ENCODE data around the gene CEP350. TPM values are rescaled to one million over a fixed set of nuclear protein-coding genes. Genes with fewer than 3 reads are reported as not detected.
A peak's percentile ranks its signal among the peaks of the same experiment; 100 is the strongest.

Gene CEP350
- total RNA-seq, 1 donor from 2014 or later, result 31.1 TPM

GRCh38 chr1:180071759-180072158 lies 117.1 kb downstream of the CEP350 start:
- no peak overlapping the region for H3K4me3 ChIP-seq (ENCODE audit: low read depth, low read length)
- no peak for TF ChIP-seq CTCF (IDR thresholded peaks at IDR 0.05; ENCODE audit: insufficient read depth, low read length, severe bottlenecking)
- H3K36me3 ChIP-seq (ENCODE audit: control insufficient read depth, insufficient read depth, low read length), result no peaks in the 10 kb centered on the region
- FAIRE-seq (no peak), DNase-seq (ENCODE audit: low read depth) (no peak)
- H3K27me3 ChIP-seq (ENCODE audit: control insufficient read depth, insufficient read depth, low read length), result no peaks in the 10 kb centered on the region

- no peaks in the 10 kb centered on the region for H3K27me3 ChIP-seq (ENCODE audit: control insufficient read depth, insufficient read depth, low read length)
- FAIRE-seq (no peak), DNase-seq (ENCODE audit: low read depth) (peak; percentile 81)
- H3K4me3 ChIP-seq (ENCODE audit: low read depth, low read length), result no peak overlapping the region
- TF ChIP-seq CTCF (IDR thresholded peaks at IDR 0.05; ENCODE audit: insufficient read depth, low read length, severe bottlenecking), result no peak
- no peaks in the 10 kb centered on the region for H3K36me3 ChIP-seq (ENCODE audit: control insufficient read depth, insufficient read depth, low read length)
Observed at GRCh38 chr1:180080439-180080838, 125.8 kb downstream of the CEP350 start.

GRCh38 chr1:180081474-180081873 lies 126.9 kb downstream of the CEP350 start:
- DNase-seq (ENCODE audit: low read depth) (no peak), FAIRE-seq (no peak)
- H3K27me3 ChIP-seq (ENCODE audit: control insufficient read depth, insufficient read depth, low read length), result no peaks in the 10 kb centered on the region
- no peaks in the 10 kb centered on the region for H3K36me3 ChIP-seq (ENCODE audit: control insufficient read depth, insufficient read depth, low read length)
- H3K4me3 ChIP-seq (ENCODE audit: low read depth, low read length), result no peak overlapping the region
- TF ChIP-seq CTCF (IDR thresholded peaks at IDR 0.05; ENCODE audit: insufficient read depth, low read length, severe bottlenecking), result no peak

GRCh38 chr1:180083164-180083563 lies 128.6 kb downstream of the CEP350 start:
- TF ChIP-seq CTCF (IDR thresholded peaks at IDR 0.05; ENCODE audit: insufficient read depth, low read length, severe bottlenecking), result no peak
- no peaks in the 10 kb centered on the region for H3K36me3 ChIP-seq (ENCODE audit: control insufficient read depth, insufficient read depth, low read length)
- no peaks in the 10 kb centered on the region for H3K27me3 ChIP-seq (ENCODE audit: control insufficient read depth, insufficient read depth, low read length)
- FAIRE-seq (no peak), DNase-seq (ENCODE audit: low read depth) (no peak)
- H3K4me3 ChIP-seq (ENCODE audit: low read depth, low read length), result no peak overlapping the region

GRCh38 chr1:180084867-180085266 lies 130.3 kb downstream of the CEP350 start:
- no peak for FAIRE-seq
- no peak for DNase-seq (ENCODE audit: low read depth)
- Histone ChIP-seq H3K27me3 (ENCODE audit: control insufficient read depth, insufficient read depth, low read length) (no peaks in the 10 kb centered on the region), H3K4me3 (ENCODE audit: low read depth, low read length) (no peak overlapping the region), H3K36me3 (ENCODE audit: control insufficient read depth, insufficient read depth, low read length) (no peaks in the 10 kb centered on the region)
- no peak for TF ChIP-seq CTCF (IDR thresholded peaks at IDR 0.05; ENCODE audit: insufficient read depth, low read length, severe bottlenecking)

- Histone ChIP-seq H3K36me3 (ENCODE audit: control insufficient read depth, insufficient read depth, low read length) (no peaks in the 10 kb centered on the region), H3K27me3 (ENCODE audit: control insufficient read depth, insufficient read depth, low read length) (no peaks in the 10 kb centered on the region), H3K4me3 (ENCODE audit: low read depth, low read length) (no peak overlapping the region)
- FAIRE-seq, result no peak
- no peak for TF ChIP-seq CTCF (IDR thresholded peaks at IDR 0.05; ENCODE audit: insufficient read depth, low read length, severe bottlenecking)
- no peak for DNase-seq (ENCODE audit: low read depth)
Observed at GRCh38 chr1:180085331-180085730, 130.7 kb downstream of the CEP350 start.
